ENCODE results near the gene GFI1B.
"Not testable (repeated sequence)": the region's sequence is repeated elsewhere in the genome, so short reads cannot be mapped to it uniquely, and the experiment has no call there.

GFI1B gene

GRCh38 chr9:132986114-132986513 is 7.6 kb downstream of the GFI1B start:
- H3K4me3 ChIP-seq (ENCODE audit: low read depth, low read length), result no peak overlapping the region
- TF ChIP-seq, protein P1, sequence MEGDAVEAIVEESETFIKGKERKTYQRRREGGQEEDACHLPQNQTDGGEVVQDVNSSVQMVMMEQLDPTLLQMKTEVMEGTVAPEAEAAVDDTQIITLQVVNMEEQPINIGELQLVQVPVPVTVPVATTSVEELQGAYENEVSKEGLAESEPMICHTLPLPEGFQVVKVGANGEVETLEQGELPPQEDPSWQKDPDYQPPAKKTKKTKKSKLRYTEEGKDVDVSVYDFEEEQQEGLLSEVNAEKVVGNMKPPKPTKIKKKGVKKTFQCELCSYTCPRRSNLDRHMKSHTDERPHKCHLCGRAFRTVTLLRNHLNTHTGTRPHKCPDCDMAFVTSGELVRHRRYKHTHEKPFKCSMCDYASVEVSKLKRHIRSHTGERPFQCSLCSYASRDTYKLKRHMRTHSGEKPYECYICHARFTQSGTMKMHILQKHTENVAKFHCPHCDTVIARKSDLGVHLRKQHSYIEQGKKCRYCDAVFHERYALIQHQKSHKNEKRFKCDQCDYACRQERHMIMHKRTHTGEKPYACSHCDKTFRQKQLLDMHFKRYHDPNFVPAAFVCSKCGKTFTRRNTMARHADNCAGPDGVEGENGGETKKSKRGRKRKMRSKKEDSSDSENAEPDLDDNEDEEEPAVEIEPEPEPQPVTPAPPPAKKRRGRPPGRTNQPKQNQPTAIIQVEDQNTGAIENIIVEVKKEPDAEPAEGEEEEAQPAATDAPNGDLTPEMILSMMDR (IDR thresholded peaks at IDR 0.05; ENCODE audit: low read depth, low read length), result no peak
- TF ChIP-seq POLR2A (IDR thresholded peaks at IDR 0.05; ENCODE audit: extremely low read depth, insufficient read length), result no peak
- TF ChIP-seq, protein P2, sequence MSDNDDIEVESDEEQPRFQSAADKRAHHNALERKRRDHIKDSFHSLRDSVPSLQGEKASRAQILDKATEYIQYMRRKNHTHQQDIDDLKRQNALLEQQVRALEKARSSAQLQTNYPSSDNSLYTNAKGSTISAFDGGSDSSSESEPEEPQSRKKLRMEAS (IDR thresholded peaks at IDR 0.05; ENCODE audit: low read depth, low read length), result no peak
- no peak for TF ChIP-seq MYC (IDR thresholded peaks at IDR 0.05; ENCODE audit: low read depth, low read length)
- DNase-seq (ENCODE audit: low read depth), result no peak

GRCh38 chr9:132986640-132987620 is 8.4 kb downstream of the GFI1B start:
- no peak overlapping the region for H3K4me3 ChIP-seq (ENCODE audit: low read depth, low read length)
- peak; percentile 50 for DNase-seq (ENCODE audit: low read depth)
- TF ChIP-seq, protein P2 (IDR thresholded peaks at IDR 0.05; ENCODE audit: low read depth, low read length), result no peak
- no peak for TF ChIP-seq POLR2A (IDR thresholded peaks at IDR 0.05; ENCODE audit: extremely low read depth, insufficient read length)
- no peak for TF ChIP-seq MYC (IDR thresholded peaks at IDR 0.05; ENCODE audit: low read depth, low read length)
- TF ChIP-seq, protein P1 (IDR thresholded peaks at IDR 0.05; ENCODE audit: low read depth, low read length), result no peak

GRCh38 chr9:132988244-132989013 is 9.9 kb downstream of the GFI1B start:
- no peak overlapping the region for H3K4me3 ChIP-seq (ENCODE audit: low read depth, low read length)
- TF ChIP-seq, protein P1 (IDR thresholded peaks at IDR 0.05; ENCODE audit: low read depth, low read length), result no peak
- TF ChIP-seq, protein P2 (IDR thresholded peaks at IDR 0.05; ENCODE audit: low read depth, low read length), result no peak
- TF ChIP-seq MYC (IDR thresholded peaks at IDR 0.05; ENCODE audit: low read depth, low read length), result no peak
- no peak for DNase-seq (ENCODE audit: low read depth)

DNA sequence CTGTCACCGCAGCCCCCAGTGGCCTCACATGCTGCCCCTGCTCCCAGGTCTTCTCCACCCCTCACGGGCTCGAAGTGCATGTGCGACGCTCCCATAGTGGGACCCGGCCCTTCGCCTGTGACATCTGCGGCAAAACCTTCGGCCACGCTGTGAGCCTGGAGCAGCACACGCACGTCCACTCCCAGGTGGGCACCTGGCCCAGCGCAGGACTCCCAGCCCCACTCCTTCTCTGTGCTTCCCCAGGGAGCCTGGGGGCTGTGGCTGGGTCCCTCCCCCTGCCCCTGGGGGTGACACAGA is 10.5 kb downstream of the GFI1B start:
- no peak overlapping the region for H3K4me3 ChIP-seq (ENCODE audit: low read depth, low read length)
- DNase-seq (ENCODE audit: low read depth), result no peak
- TF ChIP-seq, protein P2 (IDR thresholded peaks at IDR 0.05; ENCODE audit: low read depth, low read length), result no peak
- no peak for TF ChIP-seq MYC (IDR thresholded peaks at IDR 0.05; ENCODE audit: low read depth, low read length)
- no peak for TF ChIP-seq POLR2A (IDR thresholded peaks at IDR 0.05; ENCODE audit: extremely low read depth, insufficient read length)

DNA sequence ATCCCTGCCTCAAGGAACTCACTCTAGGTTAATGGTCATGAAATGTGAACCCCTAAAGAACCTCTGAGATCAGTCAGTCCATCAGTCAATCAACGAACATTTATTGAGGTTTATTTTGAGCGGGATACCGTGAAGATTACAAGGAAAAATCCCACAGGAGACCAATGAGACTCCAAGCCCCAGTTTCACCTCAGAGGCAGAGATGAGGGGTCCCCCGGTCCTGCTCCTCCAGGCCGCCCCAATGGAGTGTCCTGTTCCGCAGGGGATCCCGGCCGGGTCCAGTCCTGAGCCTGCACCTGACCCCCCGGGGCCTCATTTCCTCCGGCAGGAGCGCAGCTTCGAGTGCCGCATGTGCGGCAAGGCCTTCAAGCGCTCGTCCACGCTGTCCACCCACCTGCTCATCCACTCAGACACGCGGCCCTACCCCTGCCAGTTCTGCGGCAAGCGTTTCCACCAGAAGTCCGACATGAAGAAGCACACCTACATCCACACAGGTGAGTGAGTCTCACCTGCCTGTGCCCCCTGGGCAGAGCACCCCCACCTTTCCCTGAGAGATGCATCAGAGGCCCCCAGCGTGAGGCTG is 11.0 kb downstream of the GFI1B start:
- TF ChIP-seq MYC (IDR thresholded peaks at IDR 0.05; ENCODE audit: low read depth, low read length) (no peak), POLR2A (IDR thresholded peaks at IDR 0.05; ENCODE audit: extremely low read depth, insufficient read length) (no peak)
- TF ChIP-seq, protein P2 (IDR thresholded peaks at IDR 0.05; ENCODE audit: low read depth, low read length), result no peak
- TF ChIP-seq, protein P1 (IDR thresholded peaks at IDR 0.05; ENCODE audit: low read depth, low read length), result no peak
- no peak for DNase-seq (ENCODE audit: low read depth)
- no peak overlapping the region for H3K4me3 ChIP-seq (ENCODE audit: low read depth, low read length)

- DNase-seq (ENCODE audit: low read depth); H3K4me3 ChIP-seq (ENCODE audit: low read depth, low read length): not testable (repeated sequence)
Observed at GRCh38 chr9:132989998-132990557, 11.6 kb downstream of the GFI1B start.

Measured in NB4 (cell line).